GM12878 (cell line): Measurements from ENCODE around the gene FPGS.

ENCODE experiments used
- CHD2 ChIP-seq: IDR thresholded peaks from 2 replicates; pipeline ENCODE4 v1.6.1; 2011; ENCODE audit warnings: low read depth, low read length, improper control_type of control experiment, borderline replicate concordance
- CREB1 ChIP-seq: IDR thresholded peaks from 2 replicates; pipeline ENCODE4 v1.6.1; 2012; ENCODE audit warnings: low read depth, mild to moderate bottlenecking, inconsistent platforms
- EP300 ChIP-seq, 2 experiments: fragments of 150-350 bp in 1 of 2; IDR thresholded peaks; 2 replicates each; pipeline ENCODE4 v1.6.1; 2011 to 2012; ENCODE audit warnings: low read depth in 2 of 2, low read length in 2 of 2, borderline replicate concordance in 1 of 2, improper control_type of control experiment in 1 of 2, inconsistent platforms in 1 of 2; ENCODE audit not compliant: control insufficient read depth in 1 of 2
- HDAC6 ChIP-seq: fragments of 200-600 bp; sonication (generic); IDR thresholded peaks from one replicate; pipeline ENCODE4 v1.8.0; 2017; ENCODE audit warnings: antibody characterized with exemption; ENCODE audit not compliant: unreplicated experiment
- NRF1 ChIP-seq: conservative IDR thresholded peaks from 2 replicates; pipeline ENCODE4 v1.6.1; 2011; ENCODE audit warnings: mild to moderate bottlenecking, low read depth, low read length, improper control_type of control experiment
- POLR2AphosphoS5 ChIP-seq: IDR thresholded peaks from 2 replicates; pipeline ENCODE4 v1.6.1; 2011; ENCODE audit warnings: mild to moderate bottlenecking, low read length, inconsistent platforms
- RAD21 ChIP-seq: IDR thresholded peaks from 2 replicates; pipeline ENCODE4 v1.6.1; 2011; ENCODE audit warnings: mild to moderate bottlenecking, low read depth, low read length, moderate library complexity; ENCODE audit not compliant: insufficient read depth
- SUZ12 ChIP-seq: fragments of 200-600 bp; sonication (generic); IDR thresholded peaks from one replicate; pipeline ENCODE4 v1.6.1; 2018; ENCODE audit warnings: antibody characterized with exemption, mild to moderate bottlenecking; ENCODE audit not compliant: unreplicated experiment
- TAF1 ChIP-seq: IDR thresholded peaks from 2 replicates; pipeline ENCODE4 v1.6.1; 2011; ENCODE audit warnings: mild to moderate bottlenecking, low read depth, low read length, borderline replicate concordance
- TF ChIP-seq, protein P1 (sequence below): fragments of 450-650 bp; IDR thresholded peaks from 2 replicates; pipeline ENCODE4 v1.6.1; 2018; ENCODE audit warnings: mild to moderate bottlenecking, low read depth, moderate library complexity; ENCODE audit not compliant: partially characterized antibody

- TF ChIP-seq POLR2AphosphoS5 (no peak), SUZ12 (no peak), TAF1 (no peak), EP300 (IDR thresholded peaks at IDR 0.05; ENCODE audit: borderline replicate concordance in 1 of 2, control insufficient read depth in 1 of 2, low read depth in 2 of 2, low read length in 2 of 2) (no peak), CREB1 (no peak), HDAC6 (no peak), CHD2 (no peak), NRF1 (no peak), RAD21 (no peak)
- TF ChIP-seq, protein P1, sequence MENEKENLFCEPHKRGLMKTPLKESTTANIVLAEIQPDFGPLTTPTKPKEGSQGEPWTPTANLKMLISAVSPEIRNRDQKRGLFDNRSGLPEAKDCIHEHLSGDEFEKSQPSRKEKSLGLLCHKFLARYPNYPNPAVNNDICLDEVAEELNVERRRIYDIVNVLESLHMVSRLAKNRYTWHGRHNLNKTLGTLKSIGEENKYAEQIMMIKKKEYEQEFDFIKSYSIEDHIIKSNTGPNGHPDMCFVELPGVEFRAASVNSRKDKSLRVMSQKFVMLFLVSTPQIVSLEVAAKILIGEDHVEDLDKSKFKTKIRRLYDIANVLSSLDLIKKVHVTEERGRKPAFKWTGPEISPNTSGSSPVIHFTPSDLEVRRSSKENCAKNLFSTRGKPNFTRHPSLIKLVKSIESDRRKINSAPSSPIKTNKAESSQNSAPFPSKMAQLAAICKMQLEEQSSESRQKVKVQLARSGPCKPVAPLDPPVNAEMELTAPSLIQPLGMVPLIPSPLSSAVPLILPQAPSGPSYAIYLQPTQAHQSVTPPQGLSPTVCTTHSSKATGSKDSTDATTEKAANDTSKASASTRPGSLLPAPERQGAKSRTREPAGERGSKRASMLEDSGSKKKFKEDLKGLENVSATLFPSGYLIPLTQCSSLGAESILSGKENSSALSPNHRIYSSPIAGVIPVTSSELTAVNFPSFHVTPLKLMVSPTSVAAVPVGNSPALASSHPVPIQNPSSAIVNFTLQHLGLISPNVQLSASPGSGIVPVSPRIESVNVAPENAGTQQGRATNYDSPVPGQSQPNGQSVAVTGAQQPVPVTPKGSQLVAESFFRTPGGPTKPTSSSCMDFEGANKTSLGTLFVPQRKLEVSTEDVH = no peak
These were observed 43.9 kb downstream of the FPGS start for GRCh38 chr9:127846443-127847177.
